PFSK-1 (cell line): ENCODE measurements around the gene NEDD4L.

ENCODE experiments used
- FOXP2 ChIP-seq: optimal IDR thresholded peaks from 2 replicates; pipeline ENCODE3; 2011; ENCODE audit warnings: borderline replicate concordance, control low read depth, inconsistent platforms; ENCODE audit not compliant: insufficient read depth; ENCODE audit errors: extremely low read length, extremely low read depth
- POLR2AphosphoS5 ChIP-seq: IDR thresholded peaks from 2 replicates; pipeline ENCODE4 v1.6.1; 2012; ENCODE audit warnings: low read depth, mild to moderate bottlenecking, control low read depth, low read length, moderate library complexity
- REST ChIP-seq, 2 experiments: IDR thresholded peaks; 2 replicates each; pipeline versions ENCODE4 v1.6.1 to v1.8.0; 2011 to 2012; ENCODE audit warnings: low read depth in 2 of 2, low read length in 2 of 2, control low read depth in 1 of 2, inconsistent platforms in 1 of 2, mild to moderate bottlenecking in 1 of 2, moderate library complexity in 1 of 2; ENCODE audit not compliant: insufficient read depth in 1 of 2
- SIN3A ChIP-seq: IDR thresholded peaks from 2 replicates; pipeline ENCODE4 v1.6.1; 2012; ENCODE audit warnings: mild to moderate bottlenecking, low read length, moderate library complexity, borderline replicate concordance; ENCODE audit not compliant: insufficient read depth
- TAF1 ChIP-seq: IDR thresholded peaks from 2 replicates; pipeline ENCODE4 v1.6.1; 2012; ENCODE audit warnings: low read length, control low read depth, borderline replicate concordance; ENCODE audit not compliant: insufficient read depth

Gene NEDD4L

GRCh38 chr18:58140387-58141325, 96.6 kb downstream of the NEDD4L start:
- TF ChIP-seq REST (IDR thresholded peaks at IDR 0.05; ENCODE audit: insufficient read depth in 1 of 2, low read depth in 2 of 2, low read length in 2 of 2) = no peak
- no peak for TF ChIP-seq POLR2AphosphoS5
- TF ChIP-seq TAF1 = no peak
- TF ChIP-seq SIN3A = no peak
- no peak for TF ChIP-seq FOXP2

GRCh38 chr18:58143386-58143785, 99.4 kb downstream of the NEDD4L start:
- no peak for TF ChIP-seq REST (IDR thresholded peaks at IDR 0.05; ENCODE audit: insufficient read depth in 1 of 2, low read depth in 2 of 2, low read length in 2 of 2)
- TF ChIP-seq POLR2AphosphoS5 = no peak
- TF ChIP-seq TAF1 = no peak
- TF ChIP-seq FOXP2 = no peak
- no peak for TF ChIP-seq SIN3A

- TF ChIP-seq TAF1 (no peak), FOXP2 (no peak), POLR2AphosphoS5 (no peak), SIN3A (no peak), REST (IDR thresholded peaks at IDR 0.05; ENCODE audit: insufficient read depth in 1 of 2, low read depth in 2 of 2, low read length in 2 of 2) (no peak)
These were observed 100.1 kb downstream of the NEDD4L start for GRCh38 chr18:58144106-58144505.

- no peak for TF ChIP-seq FOXP2
- TF ChIP-seq POLR2AphosphoS5 = no peak
- TF ChIP-seq TAF1 = no peak
- TF ChIP-seq SIN3A = no peak
- TF ChIP-seq REST (IDR thresholded peaks at IDR 0.05; ENCODE audit: insufficient read depth in 1 of 2, low read depth in 2 of 2, low read length in 2 of 2) = no peak
These were observed 100.8 kb downstream of the NEDD4L start for GRCh38 chr18:58144671-58145285.

- no peak for TF ChIP-seq REST (IDR thresholded peaks at IDR 0.05; ENCODE audit: insufficient read depth in 1 of 2, low read depth in 2 of 2, low read length in 2 of 2)
- no peak for TF ChIP-seq FOXP2
- TF ChIP-seq SIN3A = no peak
- no peak for TF ChIP-seq TAF1
- TF ChIP-seq POLR2AphosphoS5 = no peak
These were observed 102.1 kb downstream of the NEDD4L start for GRCh38 chr18:58146099-58146498.
